GM12801 (cell line): ENCODE data around the gene HERPUD1.

Experiments
- TF ChIP-seq, protein P1 (sequence below): IDR thresholded peaks from one replicate; pipeline ENCODE4 v1.5.1; 2011; ENCODE audit warnings: control low read depth; ENCODE audit not compliant: insufficient read length; ENCODE audit errors: extremely low read depth

Gene HERPUD1

DNA sequence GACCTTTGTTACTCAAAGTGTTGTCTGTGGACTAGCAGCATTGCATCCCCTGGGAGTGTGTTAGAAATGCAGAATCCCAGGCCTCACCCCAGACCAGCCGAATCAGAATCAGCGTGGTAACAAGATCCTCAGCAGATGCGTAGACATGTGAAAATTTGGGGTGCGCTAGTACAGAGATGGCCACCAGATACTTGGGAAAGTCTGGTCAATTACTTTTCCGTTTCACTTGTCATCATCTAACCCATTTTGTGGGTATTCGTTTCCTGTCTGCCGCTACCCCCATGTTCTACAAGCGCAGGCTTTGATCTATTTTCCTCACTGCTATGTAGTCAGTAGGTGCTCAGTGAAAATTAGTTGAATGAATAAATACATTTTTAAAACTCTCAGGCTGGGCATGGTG, 33.1 kb upstream of the HERPUD1 start:
- TF ChIP-seq, protein P1, sequence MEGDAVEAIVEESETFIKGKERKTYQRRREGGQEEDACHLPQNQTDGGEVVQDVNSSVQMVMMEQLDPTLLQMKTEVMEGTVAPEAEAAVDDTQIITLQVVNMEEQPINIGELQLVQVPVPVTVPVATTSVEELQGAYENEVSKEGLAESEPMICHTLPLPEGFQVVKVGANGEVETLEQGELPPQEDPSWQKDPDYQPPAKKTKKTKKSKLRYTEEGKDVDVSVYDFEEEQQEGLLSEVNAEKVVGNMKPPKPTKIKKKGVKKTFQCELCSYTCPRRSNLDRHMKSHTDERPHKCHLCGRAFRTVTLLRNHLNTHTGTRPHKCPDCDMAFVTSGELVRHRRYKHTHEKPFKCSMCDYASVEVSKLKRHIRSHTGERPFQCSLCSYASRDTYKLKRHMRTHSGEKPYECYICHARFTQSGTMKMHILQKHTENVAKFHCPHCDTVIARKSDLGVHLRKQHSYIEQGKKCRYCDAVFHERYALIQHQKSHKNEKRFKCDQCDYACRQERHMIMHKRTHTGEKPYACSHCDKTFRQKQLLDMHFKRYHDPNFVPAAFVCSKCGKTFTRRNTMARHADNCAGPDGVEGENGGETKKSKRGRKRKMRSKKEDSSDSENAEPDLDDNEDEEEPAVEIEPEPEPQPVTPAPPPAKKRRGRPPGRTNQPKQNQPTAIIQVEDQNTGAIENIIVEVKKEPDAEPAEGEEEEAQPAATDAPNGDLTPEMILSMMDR = no peak

DNA sequence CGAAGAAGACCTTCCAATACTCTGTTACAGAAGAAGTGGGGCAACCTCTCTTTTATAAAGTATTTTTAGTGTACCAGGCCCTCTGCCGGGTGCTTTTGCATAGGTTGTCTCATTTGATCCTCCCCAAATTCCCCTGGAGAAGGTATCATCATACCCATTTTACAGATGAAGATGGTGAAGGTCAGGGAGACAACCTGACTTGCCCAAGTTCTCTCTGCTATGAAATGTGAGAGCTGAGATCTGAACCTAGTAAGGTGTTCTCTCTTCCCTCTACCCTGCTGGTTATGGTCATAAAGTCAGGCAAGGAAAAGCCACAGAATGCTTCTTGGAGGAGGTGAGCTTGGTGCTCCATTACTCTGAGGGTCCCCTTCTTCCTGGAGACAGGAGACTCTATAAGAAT, 28.1 kb upstream of the HERPUD1 start:
- TF ChIP-seq, protein P1 = no peak

DNA sequence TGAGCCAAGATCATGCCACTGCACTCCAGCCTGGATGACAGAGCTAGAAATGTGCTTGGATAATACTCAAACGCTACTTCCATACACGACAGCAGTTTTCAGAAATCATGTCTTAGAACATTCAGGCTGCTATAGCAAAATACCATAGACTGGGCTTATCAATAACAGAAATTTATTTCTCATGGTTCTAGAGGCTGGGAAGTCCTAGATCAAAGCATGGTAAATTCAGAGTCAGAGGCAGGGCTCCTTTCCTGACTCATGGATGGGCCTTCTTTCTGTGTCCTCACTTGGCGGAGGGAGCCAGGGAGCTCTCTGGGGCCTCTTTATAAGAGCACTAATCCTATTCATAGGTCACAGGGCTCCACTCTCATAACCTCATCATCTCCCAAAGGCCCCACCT, 24.5 kb upstream of the HERPUD1 start:
- TF ChIP-seq, protein P1 = no peak

DNA sequence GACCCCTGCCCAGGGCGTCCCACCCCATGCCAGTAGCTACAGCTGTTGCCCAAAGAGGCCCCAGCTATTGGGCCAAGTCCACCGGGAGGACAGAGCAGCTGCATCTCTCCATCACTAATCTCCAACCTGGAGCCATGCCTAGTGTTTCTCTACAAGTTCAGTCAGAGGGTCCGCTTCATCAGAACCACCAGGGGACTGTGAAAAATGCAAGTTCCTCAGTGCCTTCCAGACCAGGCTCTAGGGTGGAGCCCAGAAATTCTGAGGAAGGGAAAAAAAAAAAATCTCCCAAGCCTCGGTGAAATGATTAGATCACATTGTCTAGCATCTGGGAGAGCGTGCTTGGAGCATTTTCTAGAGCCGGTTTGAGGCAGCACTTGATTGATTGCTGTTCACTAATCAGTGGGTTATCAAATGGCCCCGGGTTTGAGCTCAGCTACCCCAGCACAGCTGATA, 22.4 kb upstream of the HERPUD1 start:
- TF ChIP-seq, protein P1 = no peak

DNA sequence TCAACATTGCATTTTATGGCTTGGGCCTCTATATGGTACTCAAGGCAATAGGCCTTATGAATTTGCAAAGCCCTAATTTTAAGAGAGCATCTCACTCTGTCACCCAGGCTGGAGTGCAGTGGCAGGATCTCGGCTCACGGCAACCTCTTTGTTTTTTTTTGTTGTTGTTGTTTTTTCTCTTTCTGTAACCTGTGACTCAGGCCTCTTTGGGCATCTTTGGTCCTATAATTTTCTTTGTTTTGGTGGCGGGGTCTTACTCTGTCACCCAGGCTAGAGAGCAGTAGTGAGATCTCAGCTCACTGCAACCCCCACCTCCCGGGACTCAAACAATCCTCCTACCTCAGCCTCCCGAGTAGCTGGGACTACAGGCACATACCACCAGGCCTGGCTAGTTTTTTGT, 21.8 kb upstream of the HERPUD1 start:
- TF ChIP-seq, protein P1 = no peak

DNA sequence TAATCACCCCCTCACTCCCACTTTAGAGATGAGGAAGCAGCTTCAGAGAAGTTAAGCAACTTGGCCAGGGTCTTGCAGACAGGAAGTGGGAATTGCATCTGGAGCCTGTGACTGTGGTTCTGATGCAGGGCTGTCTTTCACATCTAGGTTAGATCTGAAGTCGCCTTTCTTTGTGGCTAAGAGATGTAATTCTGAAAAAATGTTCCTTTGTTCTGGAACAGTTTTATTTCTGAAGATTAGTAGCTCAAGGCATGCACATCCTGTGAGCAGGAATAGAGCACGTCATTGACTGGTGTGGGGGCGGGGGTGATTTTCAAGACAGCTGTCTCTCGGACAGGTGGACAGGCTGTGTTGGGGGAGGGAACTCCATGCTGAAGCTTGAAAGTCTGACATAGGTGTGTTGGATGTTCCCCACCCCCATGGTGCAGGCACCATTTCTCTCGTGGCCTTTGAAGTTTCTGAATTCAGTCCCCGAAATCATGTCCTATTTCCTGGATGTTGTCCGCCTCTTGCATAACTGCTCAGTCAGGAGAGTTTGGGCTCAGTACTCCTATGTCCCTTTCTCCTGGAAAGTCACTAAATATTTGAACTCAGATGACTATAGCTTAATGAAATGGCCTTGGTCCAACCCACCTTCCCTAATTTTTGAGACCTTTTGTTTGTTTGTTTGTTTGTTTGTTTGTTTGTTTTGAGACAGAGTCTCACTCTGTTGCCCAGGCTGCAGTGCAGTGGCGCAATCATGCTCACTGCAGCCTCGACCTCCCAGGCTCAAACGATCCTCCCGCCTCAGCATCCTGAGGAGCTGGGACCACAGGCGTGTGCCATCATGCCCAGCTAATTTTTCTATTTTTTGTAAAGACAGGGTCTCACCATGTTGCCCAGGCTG, 21.0 kb upstream of the HERPUD1 start:
- TF ChIP-seq, protein P1 = no peak

DNA sequence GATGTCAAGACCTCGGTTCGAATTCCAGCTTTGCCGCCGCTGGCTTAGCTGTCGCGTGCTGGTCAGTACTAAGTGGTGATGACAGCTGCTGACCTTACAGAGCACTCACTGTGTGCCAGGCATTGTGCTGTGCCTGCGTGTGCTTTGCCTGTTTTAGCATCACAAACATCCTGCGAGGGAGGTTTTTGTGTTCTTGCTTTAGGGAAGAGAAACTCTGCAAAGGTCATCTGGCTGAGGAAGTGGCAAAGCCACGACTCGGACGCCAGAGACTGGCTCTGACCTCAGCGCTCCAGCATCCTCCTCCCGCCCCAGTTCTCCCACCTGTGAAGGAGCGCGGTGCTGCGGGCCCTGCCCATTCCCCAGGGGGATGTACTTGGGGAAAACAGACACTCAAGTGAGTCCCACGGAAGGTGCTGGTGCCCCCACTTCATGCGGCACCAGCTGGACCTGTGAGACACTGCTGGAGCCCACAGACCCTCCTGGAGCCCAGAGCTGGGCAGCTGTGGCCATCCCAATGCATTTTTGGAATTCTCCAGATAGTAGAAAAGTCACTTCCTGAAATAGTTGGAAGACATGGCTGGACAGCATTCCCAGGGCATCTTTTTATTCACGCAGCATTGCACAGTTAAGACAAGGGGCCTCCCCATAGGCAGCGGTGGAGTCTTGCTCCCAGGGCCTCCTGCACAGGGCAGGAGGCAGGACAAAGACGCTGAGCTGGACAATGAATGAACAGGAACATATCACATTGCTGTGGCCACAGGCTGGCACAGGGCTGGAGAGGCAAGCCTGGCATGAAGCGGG, 20.0 kb upstream of the HERPUD1 start:
- TF ChIP-seq, protein P1 = no peak
